GM21390 (cell line): ENCODE data around the gene R3HDML.

ENCODE experiments used
- ATAC-seq: cut with Tn5 transposase; IDR thresholded peaks from one replicate; pipeline ENCODE4 v1.9.1; 2021; ENCODE audit not compliant: unreplicated experiment

Gene R3HDML

DNA sequence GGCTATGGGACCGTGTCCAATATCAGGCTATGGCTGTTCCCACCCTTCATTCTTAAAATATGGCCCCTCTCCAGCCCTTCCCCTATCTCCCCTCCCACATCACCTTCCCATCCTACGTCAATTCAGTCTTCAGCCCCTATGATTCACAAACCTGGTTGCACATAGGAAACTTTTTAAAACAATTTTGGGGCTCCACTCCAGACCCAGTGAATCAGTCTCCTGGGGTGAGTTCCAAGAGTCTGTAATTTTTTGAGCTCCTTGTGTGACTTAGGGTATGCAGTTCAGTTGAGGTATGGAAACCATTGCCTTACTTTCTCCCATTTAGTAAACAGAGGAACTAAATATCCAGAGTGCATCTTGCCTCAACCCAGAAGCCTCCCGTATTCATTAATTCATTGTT, 24.2 kb downstream of the R3HDML start:
- no peak for ATAC-seq

DNA sequence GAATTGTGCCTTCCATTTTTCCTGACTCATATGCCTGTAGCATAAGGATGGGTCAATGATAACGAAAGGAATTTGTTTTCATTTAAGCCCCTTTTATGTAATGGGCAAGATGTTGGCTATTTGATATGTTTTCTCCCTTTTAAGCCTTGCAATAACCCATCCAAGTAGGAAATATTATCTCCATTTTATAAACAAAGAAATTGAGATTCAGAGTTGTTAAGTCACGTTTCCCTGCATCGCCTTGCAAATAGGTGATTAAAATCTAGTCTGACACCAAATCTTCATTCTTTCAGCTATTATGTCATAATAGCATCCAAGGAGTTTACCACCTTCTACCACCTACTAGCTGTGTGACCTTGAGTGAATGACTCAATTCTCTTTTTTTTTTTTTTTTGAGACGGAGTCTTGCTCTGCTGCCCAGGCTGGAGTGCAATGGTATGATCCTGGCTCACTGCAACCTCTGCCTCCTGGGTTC, 25.7 kb downstream of the R3HDML start:
- no peak for ATAC-seq

DNA sequence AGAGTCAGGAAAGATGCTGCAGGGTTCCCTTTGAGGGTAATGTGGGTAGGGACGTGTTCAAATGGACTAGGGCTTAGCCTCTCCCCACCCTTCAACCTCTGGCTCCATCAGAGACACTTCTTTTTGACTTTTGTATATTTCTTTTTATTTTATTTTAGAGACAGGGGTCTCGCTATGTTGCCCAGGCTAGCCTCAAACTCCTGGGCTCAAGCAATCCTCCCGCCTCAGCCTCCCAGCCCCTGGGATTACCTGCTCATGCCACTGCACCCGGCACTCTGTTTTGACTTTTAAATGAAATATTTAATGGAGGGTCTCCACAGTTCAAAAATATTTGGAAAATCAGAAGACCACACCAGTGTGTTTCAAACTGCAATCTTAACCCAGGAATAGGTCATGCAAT, 27.2 kb downstream of the R3HDML start:
- no peak for ATAC-seq

DNA sequence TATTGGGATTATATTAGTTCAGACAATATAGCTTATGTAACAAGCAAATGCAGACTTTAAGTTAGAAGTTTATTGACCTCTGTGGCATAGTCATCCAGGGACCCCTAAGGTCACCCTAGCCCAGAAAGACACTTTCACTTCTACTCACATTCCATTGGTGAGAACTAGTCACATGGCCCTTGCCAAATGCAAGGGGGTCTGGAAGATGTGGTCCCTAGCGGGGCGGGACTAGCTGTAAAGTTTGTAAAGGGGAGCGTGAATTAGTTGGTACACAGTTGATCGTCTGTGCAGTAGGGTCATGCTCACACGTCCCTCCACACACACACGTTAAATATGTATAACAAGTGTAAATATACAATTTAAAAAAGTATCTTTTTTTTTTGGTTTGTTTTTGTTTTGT, 27.9 kb downstream of the R3HDML start:
- no peak for ATAC-seq

DNA sequence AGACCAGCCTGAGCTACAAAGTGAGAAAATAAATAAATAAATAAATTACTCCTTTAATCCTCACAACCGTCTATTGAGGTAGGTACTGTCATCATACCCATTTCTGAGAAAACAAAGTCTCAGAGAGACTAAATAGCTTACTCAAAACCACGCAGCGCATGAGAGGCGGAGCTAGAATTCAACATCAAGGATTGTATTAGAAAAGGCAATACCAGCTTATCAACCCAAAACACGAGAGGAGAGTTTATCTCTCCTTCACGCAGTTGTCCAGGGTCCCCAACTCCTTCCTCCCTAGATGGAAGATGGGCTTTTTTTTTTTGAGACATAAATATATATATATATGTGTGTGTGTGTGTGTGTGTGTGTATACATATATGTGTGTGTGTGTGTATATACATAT, 30.9 kb downstream of the R3HDML start:
- ATAC-seq, result no peak

DNA sequence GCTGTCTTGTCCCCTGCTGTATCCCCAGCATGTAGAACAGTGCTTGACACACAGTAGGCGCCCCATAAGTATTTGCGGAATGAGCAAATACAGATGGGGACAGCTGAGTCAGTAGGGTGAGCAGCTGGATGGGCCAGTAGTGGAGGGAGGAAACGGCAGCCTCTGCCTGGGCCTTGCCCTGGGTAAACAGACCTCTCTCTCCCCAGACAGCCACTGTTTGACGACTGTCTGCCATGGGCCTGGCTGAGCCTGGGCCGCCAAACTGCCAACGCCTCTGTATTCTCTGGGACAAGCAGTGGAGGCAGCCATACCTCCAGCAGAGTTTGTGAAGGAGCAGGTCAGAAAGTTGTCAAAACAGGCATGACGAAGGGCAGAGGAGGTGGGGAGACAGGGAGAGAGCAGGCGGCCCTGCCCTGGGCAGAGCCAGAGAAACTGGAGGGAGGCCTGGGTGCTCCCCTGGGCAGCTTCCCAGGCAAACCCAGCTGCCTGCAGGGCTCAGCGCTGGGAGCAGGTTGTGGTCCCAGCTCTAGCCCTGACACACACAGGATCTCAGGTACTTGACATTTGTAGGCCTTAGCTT, 33.9 kb downstream of the R3HDML start:
- ATAC-seq, result no peak

DNA sequence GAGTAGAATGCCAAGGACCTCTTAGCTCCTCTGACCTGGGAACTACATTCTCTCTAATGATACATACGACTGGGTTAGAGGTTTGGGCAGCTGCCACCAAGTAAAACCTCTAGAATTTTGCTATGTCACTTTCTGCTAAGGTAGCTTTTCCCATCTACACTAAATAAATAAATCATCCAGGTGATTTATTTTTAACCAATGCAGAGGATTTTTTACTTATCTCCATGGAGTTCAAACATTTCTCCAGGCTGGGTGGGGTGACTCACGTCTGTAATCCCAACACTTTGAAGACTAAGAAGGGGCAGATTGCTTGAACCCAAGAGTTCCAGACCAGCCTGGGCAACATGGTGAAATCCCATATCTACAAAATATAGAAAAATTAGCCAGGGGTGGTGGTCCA, 45.8 kb downstream of the R3HDML start:
- no peak for ATAC-seq

DNA sequence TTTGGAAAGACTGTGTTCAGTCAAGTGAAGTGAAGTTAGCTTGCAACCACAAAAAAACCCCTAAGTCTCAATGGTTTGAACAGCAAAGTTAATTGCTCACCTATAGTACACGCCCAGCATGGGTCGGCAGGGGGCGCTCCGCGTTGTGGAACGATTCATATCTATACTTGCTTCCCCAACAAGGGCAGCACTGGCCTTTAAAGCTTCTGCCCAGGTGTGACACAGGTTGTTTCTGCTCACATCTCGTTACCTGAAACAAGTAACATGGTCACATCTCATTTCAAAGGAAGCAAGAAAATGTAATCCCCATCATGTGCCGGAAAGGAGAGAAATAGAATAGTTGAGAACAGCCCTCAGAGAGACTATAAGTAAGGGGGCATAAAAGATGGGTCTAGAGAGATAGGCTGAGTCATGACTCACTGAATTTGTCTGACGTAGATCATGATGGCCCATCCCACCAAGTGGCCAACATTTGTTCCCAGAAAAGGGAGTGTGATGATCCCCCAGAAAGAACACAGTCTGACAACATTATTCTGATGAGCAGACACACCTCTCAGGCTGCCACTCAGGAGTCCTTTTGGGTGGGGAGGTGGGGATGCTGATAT, 47.7 kb downstream of the R3HDML start:
- no peak for ATAC-seq

DNA sequence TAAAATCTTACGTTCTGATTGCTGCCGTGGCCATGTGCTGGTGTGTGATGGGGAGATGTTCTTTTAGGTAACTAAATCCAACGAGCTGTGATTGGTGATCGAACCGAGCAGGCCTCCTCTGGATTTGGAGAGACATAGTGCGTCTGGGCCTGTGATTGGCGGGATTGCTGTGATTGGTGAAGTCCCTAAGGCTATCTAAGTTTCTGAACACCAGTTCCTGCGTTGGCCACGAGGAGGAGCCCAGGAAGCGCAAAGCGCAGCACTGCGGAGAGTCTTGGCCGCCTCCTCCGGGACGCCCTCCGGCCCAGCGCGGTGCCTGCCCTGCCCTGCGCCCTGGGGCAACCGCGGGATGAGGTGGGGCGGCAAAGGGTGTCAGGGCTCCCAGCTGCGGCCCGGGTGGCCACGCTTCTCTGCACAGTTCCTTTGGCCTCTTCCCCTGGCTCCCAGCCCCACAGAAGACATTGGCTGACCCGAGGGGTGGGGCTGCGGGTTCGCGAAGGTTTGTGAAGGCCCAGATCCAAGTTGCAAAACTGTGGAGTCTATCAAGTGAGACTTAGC, 51.7 kb downstream of the R3HDML start:
- peak; percentile 53 for ATAC-seq

DNA sequence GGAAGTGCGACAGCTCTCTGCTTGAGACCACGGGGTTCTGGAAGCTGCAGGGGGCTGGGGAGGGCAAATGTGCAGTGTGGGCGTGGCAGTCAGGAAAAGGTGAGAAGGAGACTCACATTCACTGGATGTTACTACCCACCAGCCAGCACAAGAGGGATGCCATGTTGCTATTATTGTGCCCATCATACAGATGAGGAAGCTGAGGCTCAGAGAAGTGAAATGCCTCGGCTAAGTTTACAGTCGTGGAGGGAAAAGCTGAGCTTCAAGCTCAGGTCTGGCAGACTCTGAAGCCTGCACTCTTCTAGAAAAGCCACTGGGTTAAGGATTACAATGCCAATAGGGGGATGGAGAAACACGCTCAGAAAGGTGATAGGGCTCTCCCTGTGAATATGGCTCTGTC, 53.0 kb downstream of the R3HDML start:
- no peak for ATAC-seq

DNA sequence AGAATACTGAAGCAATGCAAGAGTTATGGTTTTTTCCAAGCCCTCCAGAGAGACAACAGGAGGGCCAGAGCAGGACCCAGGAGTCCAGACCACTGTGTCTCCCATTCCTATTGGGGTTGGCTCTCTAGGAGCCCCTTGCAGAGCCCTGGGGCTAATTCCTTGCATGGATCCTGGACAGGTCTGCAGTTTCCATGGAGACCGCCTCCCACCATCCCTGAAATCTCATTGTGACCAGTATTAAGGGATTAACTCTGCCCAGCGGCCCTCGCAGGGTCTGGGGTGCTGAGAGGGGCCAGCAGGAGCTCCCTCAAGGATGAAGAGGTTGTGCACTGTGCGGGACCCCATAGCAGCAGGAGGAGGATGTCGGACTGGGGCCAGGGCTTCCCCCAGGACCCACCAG, 53.4 kb downstream of the R3HDML start:
- no peak for ATAC-seq

DNA sequence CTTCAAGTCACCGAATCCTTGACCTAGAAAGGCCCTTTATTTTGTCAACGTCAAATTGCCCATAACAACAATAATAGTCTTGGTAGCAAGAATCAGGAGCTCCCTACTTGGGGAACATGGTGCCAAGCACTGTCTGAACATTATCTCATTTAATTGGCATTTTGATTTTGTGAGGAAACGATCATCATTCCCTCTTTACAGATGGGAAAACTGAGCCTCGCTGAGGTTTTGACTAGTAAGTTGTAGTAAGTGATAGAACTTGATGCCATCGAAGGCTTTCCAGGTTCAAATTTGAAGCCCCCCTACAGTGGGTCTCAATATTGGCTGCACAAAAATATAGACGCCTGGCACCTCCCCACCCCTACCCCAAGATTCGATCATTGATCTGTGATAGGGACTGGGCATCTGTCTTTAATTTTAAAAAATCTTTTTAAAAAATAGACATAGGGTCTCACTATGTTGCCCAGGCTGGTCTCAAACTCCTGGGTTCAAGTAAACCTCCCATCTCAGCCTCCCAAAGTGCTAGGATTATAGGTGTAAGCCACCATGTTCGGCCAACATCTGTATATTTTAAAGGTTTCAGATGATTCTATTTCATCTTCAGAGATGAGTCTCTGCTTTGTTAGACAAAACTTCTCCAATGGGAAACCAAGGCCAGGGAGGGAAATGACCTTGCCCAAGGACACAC, 55.4 kb downstream of the R3HDML start:
- no peak for ATAC-seq

DNA sequence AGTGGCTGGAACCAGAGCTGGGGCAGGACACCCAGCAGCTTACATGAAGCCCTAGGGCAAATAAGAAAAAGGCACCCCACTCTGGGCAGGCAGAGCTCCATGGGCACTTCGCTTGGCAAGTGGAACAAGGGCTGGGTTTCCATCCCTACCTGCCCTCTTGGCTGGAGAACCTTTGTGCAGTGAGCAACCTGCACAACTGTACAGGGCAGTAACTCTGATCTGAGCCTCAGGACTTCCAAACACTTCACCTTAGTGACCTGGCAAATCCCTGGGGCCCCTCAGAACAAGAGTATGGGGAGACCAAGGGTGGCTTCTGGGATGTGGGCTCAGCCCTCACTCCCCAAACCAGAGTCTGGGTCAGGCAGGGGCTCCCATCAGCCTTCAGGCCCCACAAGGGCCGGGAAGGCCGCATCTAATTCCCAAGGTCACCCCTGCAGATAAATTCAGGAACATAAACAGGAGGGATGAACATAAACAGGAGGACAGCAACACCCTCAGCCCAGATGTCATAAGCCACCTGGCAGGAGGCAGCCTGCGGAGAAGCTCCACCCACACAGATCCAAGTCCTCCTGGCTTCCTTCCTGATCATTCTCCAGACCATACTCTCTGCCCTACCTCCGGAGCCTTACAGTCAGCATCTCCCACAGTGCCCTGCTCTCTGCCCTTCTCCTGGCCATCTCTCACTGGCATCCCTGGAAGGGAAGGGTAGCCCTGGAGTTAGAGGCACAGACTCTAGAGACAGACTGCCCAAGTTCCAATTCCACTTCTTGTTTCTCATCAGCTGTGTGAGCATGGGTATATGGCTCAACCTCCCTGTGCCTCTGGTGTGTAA, 56.1 kb downstream of the R3HDML start:
- no peak for ATAC-seq

DNA sequence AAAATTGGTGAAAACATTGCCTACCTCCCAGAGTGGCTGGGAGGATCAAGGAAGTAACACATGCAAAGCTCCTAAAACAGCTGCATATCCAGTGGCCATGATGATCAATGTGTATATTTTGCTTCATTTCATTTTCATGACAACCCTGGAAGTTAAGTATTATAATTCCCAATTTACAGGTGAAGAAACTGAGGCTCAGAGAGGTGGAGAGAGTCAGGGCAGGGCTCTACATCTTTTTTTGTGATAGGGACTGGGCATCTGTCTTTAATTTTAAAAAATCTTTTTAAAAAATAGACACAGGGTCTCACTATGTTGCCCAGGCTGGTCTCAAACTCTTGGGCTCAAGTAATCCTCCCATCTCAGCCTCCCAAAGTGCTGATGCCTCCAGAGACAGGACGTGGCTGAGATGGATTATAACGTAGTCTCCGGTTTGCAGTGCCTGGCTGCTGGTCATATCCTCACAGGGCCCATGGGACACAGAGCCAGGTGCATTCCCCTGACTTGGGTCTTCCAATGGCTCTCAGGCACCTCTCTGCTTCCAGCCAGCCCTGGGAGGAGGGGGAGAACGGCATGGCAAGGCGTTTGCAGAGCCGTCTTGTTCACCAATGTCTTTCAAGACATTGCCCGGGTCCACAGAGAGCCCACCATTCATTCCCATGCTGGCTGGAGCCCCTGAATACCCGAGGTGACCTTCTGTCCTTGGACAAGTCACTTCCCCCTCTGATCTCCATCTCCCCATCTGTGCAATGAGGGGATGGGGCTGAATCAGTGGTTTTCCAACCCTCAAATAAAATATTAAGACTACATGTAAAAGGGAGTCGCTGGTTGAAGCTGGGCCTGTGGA, 57.0 kb downstream of the R3HDML start:
- ATAC-seq, result no peak

DNA sequence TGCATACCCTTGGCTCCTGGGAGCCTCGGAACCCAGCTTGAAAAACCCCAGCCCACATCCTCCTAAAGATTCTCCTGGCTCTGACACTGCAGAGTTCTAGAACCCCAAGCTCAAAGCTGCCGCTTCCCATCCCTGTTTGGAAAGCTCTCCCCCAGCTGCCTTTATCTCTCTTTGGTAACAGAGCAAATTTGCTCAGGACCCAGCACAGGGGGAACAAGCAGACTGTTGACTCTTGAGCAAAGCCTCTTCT, 57.5 kb downstream of the R3HDML start:
- no peak for ATAC-seq

DNA sequence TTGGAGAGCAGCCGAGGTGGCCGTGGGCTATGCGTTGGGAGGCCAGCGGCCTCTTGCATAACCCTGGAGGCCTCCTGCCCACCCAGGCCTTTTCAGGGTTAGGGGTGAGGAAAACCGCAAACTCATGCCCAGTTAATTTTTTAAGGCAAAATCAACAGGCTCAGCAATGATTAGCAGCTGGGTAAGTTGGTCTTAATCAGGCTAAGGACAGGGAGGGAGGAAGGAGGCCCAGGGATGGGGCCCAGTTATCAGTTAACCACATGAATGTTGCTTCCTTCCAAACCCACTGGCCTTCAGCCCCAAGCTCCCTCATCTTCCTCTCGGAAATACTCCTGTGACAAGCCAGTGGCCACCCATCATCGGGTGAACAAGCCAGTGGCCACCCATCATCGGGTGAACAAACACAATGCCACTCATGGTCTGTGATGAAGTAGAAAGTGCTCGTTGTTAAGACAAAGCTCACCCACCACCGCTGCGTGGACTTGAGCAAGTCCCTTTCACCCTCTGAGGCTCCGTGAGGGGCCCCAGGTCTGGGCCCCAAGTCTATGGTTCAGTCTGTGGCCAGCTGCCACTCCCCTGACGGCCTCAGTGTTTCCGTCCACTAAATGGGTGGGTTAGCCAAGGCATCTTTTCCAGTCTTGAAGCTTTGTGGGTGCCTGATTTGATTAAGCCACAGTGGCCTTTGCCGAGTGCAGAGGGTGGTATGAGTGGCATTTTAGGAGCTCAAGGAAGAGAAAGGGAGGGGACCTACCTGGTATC, 58.0 kb downstream of the R3HDML start:
- ATAC-seq, result no peak

DNA sequence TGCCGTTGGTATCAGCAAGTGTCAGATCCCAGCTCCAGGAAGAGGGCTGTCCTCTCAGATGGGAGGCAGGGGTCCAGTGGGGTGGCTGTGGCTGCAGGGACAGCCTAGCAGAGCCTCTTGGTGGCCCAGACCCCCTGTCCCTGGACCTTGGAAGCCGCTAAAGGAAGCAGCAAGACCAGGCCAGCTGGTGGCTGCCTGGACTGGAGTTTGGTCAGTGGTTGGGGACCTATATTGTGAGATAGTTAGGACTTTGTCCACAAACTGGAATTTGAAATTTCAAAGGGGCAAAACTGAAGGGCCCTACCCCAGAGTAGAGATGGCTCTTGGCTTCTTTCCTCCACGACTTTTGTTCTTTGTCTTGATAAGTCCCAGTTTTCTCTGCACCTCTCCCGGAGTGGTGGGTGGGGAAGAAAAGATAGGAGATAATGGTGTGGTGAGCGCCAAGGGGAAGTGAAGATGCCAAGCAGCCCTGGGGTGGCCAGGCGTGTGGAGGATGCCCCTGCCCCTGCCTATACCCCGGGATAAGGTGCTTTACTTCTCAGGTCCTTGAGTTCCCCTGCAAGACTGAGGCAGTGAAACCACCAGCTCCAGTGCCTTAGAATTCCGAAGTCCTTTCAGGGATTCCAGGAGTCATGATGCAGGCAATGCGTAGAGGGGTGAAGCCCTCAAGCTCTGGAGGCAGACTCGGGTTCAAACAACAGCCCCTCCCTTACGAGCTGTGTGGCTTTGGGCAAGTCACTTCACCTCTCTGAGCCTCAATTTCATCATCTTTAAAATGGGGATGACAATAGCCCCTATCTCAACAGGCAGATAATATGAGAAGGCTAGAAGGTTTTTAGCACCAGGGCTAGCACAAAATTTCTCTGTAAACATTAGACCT, 58.9 kb downstream of the R3HDML start:
- no peak for ATAC-seq

DNA sequence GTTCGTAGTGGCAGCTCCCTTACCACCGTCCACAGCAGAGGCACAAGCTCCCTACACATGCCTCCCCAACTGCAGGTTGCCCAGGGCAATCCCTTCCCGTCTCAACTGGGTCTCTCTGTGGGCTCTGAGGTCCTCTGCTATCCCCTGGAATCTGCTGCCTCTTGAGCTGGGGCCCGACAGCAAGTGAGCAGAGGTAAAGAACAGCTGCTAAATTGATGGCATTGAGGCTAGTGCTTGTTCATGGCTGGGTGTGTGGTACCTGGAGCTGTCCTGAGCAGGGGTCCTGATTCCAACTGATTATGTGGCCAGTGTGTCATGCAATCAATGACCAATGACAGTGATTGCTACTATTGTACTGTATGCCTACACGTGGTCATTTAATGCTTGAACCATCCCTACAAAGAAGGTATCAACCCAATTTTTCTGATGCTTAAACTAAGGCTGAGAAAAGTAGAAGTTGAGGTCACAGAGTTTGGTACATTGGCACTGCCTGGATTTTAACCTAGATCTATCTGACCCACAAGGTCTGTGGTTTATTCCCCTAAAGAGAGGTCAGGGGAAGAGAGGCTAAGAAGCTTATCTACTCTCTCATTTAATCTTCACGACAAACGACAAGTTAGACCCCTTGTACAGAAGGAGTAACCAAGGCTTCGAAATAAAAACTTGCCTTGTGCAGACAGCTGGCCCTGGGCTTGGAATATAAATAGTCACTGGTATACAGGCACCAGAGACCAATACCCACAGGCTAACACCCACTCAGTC, 59.7 kb downstream of the R3HDML start:
- ATAC-seq, result no peak
